HG02840 (cell line): ENCODE data around the gene GRIP2.

Experiments used
- ATAC-seq: cut with Tn5 transposase; IDR thresholded peaks from one replicate; pipeline ENCODE4 v1.9.1; 2021; ENCODE audit warnings: mild to moderate bottlenecking, moderate library complexity, moderate number of reproducible peaks; ENCODE audit not compliant: unreplicated experiment, low FRiP score

The GRIP2 gene

DNA sequence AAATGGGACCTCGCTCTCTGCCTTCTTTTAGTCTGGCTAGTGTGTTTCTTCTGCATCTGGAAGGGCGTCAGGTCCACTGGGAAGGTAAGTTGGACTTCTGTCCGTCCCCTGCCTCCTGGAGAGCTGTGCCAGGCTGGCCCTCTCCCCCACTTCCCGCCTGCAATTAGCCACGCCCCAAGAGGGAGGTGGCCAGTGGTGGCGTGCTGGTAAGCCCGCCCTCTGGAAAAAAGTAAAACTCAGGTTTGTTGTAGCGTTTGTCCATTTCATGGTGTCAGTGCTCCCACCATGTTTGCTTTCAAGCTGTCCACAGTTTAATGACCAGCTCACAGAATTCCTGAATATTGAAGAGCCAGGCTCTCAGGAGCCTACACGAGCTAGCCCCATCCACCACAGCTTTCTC, 82.1 kb downstream of the GRIP2 start:
- ATAC-seq: no peak

DNA sequence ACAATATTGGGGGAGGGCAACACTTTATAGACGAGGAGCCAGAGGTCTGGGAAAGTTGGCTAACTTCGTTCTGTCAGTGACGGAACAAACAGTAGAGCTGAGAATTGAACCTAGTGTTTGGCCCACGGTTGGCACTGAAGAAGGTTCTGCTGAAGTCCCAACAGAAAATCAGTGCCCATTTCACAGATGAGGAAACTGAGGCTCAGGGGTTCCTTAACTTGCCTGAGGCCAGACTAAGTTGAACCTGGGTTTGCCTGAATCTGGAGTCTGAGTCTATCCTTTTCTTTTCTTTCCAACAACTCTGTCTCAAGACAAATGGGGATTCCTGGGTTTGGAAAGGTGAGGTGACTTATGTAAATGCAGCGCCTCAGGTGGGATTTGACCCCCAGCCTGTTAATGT, 82.7 kb downstream of the GRIP2 start:
- ATAC-seq: no peak

DNA sequence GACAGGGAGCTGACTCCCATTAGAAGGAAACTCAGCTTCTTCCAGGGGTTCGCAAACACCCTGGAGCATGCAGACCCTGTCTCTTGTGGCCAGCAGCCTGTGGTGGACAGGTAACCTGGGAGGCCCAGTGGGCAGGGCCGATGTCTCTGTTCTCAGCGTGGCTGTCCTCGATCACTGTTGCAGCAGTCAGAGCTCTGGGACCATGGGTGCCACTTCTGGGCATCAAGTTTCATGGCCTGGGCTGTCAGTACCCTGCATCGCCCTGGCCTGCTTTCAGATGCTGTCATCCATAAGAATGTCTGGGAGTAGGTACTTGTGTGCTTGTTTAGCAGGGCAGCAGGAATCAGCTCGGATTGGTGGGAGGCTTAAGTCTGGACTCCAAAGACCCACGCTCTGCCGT, 83.3 kb downstream of the GRIP2 start:
- ATAC-seq: no peak

DNA sequence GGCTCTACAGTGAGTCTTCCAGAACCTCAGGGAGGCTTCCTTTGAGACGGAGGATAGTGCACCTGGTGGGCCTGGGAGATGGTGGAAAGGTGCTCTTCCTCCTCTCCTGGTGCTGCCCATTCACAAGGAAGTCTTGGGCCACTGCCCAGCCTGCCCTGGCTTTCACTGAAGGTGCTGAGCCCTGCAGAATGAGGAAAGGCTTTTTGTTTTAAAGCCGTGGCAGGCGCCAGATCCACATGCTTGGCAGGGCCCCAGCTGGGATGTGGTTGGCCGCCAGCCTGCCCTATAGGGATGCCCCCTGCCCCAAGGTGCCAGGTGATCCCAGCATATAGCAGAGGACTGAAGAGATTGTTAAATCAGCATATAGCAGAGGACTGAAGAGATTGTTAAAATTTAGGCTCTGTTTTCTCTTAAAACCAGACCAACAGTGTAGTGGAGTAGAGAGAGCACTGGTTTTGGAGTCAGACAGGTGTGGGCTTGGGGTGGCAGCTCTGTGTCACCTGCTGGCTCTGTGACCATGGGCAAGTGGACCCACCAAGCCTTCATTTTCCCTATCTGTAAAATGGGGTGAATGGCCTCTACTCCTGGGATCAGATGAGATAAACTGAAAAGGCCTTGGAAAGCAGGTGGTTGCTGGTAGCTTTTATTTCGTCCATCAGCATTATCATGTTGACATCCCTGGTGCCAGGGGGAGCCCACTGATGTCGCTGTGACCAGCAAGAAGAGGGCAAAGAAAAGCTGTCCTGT, 84.4 kb downstream of the GRIP2 start:
- no peak for ATAC-seq

DNA sequence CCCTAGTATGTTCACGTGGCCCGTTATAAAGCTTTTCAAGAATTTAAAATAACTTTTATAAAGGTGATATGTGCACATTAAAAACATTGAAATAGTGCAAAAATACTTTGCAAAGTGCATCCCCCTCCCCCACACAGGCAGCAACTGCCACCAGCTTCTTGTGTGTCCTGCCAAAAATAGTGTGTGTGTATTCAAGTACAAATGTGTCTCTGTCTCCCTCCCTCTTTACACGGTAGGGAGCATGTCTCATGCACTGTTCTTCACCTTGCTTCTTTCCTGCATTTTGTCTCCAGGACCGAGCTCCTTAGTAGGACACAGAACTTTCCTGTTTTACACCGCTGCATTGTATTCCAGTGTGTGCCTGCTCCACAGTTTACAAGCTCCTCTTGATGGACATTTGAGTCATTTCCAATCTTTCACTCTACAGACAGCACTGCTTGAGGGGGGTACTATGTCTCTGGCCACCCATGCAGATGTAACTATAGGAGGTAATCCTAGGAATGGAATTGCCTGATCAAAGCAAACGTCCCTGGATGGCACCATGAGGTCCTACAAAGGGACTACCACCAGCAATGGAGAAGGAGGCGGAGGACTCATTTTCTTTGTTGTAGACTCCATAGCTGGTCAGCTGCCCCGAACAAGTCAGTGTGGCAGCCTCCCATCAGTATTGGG, 85.4 kb downstream of the GRIP2 start:
- no peak for ATAC-seq

DNA sequence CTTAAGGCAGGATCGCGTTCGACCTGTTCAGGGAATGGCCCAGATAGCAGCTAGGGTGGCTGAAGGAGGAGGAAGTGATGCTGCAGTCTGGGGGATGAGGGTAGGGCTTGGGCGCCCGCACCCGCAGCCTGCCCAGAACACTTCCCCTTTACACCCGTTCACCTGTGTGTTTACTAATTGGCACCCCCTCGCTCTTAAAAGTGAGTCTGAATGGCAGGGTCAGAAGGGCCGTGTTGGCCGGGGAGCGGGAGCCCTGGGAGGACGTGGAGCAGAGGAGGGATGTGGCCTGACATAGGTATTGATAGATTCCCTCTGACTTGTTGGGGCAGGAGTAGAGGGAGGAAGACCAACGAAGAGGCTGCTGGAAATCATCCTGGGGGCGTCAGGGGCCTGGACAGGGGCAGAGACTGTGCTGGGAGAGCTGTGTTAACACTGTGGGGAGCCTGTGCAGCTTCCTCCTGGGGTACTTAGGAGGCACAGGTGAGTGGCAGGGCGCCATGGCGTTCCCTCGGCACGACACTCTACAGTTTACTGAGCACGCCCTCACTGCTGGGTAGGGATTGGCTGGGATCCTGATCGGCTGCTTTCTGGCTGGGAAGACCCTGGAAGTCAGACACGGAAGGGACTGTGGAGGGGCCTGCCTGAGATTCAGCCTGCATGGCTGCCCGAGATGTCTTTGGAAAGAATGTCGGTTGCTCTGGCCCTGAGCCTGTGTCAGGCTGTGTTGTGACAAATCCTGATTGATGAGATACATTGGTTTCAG, 86.1 kb downstream of the GRIP2 start:
- ATAC-seq: no peak

GRCh38 chr3:14452740-14453710, 87.1 kb downstream of the GRIP2 start:
- no peak for ATAC-seq

GRCh38 chr3:14451844-14452739, 88.0 kb downstream of the GRIP2 start:
- ATAC-seq: no peak

GRCh38 chr3:14450922-14451606, 89.1 kb downstream of the GRIP2 start:
- ATAC-seq: no peak

DNA sequence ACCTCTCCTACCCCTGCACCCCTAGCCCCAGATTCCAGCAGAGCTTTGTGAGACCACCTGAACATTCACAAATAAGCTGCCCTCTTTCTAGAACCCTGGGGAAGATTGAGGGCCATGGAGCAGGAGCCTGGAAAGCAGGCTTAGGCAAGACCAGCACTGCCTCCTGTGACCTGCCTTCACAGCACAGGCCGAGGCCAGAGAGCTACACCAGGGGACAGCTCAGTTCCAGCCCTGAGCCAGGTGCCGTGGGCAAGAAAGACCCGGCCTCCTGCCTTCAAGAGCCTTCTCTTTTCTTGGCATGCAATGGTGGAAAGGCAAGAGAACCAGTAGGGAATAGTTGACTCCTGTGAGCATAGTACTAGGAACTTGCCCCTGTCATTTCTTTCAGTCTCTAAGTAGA, 89.6 kb downstream of the GRIP2 start:
- no peak for ATAC-seq

GRCh38 chr3:14448756-14449727, 91.1 kb downstream of the GRIP2 start:
- ATAC-seq: no peak

DNA sequence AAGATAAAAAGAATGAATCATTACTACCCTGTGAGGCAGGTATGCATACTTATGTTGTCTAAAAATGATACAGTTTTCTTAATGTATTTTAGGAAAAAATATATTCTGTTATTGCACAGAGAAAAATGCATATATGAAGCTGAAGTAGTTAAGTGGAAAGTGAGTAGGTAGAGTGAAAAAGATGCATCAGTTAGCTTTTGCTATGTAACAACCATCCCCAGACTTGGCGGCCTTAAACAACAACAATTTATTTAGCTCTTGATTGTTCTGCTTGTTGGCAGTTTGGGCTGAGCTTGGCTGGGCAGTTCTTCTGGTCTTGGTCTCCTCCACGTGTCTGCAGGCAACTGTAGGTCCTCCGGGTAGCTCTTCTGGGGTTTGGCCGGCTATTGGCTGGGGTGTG, 92.1 kb downstream of the GRIP2 start:
- no peak for ATAC-seq

DNA sequence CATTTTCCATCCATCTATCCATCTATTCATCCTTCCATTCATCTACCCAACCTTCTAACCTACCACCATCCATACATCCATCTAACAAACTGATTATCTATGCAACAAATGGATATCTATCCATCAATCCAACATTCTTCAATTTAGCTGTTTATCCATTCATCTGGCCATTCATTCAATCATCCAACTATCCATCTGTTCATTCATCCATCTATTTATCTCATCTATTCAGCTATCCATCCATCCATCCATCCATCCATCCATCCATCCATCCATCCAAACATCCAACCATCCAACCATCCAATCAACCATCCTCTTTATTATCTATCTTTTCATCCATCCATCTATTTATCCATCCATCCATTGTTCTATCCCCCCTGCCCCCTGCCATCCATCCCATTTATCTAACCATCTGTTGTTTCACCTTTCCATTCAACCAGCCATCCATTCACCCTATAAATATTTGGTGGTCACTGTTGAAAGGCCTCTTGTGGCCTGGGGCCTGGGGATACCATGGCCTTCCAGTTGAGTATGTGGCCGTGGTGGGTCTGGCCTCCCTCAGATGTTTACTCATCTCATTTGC, 93.1 kb downstream of the GRIP2 start:
- ATAC-seq: no peak

DNA sequence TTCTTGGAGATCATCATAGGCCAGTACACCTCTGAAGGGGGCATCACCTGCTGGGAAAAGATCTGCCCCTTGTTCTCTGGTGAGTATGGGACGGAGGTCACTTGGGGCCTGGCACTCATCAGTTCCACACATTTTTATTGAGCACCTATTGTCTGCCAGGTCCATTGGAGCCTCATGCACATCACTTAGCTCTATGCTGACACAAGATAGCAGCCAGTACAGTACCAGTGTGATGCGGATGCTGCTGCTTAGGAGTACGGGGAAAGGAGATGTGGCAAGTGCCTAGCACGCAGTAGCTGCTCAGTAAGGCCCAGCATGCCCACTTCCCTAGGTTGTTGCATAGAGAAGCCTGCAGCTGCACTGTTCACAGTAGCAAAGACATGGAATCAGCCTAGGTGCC, 94.4 kb downstream of the GRIP2 start:
- no peak for ATAC-seq

- no peak for ATAC-seq
Measured at GRCh38 chr3:14444380-14444779, 95.8 kb downstream of the GRIP2 start.

DNA sequence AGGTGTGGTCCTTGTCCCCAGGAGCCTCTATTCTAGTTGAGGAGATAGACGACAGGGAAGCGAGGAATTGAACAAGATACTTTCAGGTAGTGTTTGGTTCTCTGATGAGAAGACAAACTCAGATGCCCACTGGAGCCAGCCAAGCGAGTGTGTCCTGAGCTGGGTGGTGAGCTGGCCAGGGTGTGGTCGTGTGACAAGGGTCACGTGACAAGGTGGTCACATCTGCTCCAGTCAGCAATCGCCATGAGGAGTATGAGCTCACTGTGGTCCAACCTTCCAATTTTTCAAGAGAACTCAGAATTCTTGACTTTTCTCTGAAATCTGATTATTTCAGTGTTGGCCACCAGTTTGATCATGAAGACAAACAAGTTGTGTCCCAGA, 98.2 kb downstream of the GRIP2 start:
- ATAC-seq: no peak

DNA sequence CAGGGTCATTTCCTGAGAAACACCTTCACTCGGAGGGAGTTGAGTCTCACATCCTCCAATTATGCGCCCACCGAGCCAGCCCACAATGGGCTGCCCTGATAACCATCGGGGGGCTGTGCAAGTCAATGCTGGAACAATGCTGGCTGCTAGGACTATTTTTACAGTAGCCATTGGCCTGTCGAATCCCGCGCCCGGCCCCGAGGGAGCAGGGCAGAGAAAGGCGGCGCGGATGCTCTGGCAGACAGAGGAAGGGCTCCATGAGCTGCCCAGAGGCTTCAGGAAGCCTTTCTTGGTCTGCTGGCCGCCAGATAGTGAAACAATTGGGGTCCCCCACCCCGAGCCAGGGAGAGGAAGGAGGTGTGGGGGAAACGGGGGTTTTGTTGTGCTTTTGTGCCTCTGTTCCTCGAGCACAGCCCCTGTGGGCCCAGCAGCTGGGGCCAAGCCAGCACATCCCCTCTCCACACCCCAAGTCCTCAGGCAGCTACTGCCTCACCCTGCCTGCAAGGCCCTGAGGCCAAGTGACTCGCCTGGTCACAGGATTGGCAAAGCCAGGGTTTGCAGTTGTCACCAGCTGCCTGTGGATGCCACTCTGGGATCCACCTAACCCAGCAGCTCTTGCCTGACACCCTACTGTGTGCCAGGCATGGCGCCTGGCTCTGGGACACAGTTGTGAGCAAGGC, 98.8 kb downstream of the GRIP2 start:
- ATAC-seq: no peak
